AG04449 (cell line): ENCODE results near the gene C10orf95.

Experiments used
- CTCF ChIA-PET: fragments of 350-600 bp; formaldehyde crosslinking; extraction: SDS; loops from one replicate; lab custom pipeline; 2021; ENCODE audit warnings: antibody characterized with exemption; lab: Yijun Ruan, JAX
- POLR2A ChIA-PET: fragments of 400-600, 350-600 bp; formaldehyde crosslinking; extraction: SDS; loops from one replicate; lab custom pipeline; 2020; ENCODE audit warnings: antibody characterized with exemption, inconsistent platforms; lab: Yijun Ruan, JAX
- DNase-seq: peaks from one replicate; pipeline ENCODE4 v3.0.0-alpha.2; 2010; ENCODE audit warnings: low read depth, low spot score
- H3K4me3 ChIP-seq: 2 replicates; pipeline ENCODE4 v1.5.1; 2011; ENCODE audit warnings: low read depth, mild to moderate bottlenecking, control low read depth, low read length
- TF ChIP-seq, protein P1 (sequence below): IDR thresholded peaks from one replicate; pipeline ENCODE4 v1.5.1; 2011; ENCODE audit warnings: mild to moderate bottlenecking, moderate library complexity, low read length, control low read depth, inconsistent platforms; ENCODE audit not compliant: insufficient read depth; ENCODE audit errors: missing control alignments

C10orf95 gene

DNA sequence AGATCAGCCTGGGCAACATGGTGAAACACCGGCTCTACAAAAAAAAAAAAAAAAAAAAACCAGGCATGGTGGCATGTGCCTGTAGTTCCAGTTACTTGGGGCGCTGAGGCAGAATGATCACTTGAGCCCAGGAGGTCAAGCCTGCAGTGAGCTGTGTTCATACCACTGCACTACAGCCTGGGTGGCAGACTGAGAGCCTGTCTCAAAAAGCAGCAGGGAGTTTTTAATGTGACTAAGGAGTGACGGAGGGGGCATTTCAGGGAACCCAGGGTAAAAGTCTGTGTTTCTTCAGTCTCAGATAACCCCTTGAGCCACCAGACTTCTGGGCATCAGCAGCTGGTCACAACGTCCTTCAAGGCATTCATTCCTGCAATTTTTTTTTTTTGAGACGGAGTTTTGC, 2.2 kb upstream of the C10orf95 start:
- no peak for DNase-seq
- POLR2A ChIA-PET, result no interaction called here
- TF ChIP-seq, protein P1, sequence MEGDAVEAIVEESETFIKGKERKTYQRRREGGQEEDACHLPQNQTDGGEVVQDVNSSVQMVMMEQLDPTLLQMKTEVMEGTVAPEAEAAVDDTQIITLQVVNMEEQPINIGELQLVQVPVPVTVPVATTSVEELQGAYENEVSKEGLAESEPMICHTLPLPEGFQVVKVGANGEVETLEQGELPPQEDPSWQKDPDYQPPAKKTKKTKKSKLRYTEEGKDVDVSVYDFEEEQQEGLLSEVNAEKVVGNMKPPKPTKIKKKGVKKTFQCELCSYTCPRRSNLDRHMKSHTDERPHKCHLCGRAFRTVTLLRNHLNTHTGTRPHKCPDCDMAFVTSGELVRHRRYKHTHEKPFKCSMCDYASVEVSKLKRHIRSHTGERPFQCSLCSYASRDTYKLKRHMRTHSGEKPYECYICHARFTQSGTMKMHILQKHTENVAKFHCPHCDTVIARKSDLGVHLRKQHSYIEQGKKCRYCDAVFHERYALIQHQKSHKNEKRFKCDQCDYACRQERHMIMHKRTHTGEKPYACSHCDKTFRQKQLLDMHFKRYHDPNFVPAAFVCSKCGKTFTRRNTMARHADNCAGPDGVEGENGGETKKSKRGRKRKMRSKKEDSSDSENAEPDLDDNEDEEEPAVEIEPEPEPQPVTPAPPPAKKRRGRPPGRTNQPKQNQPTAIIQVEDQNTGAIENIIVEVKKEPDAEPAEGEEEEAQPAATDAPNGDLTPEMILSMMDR, result no peak
- no peak overlapping the region for H3K4me3 ChIP-seq
- CTCF ChIA-PET, result interaction anchor here (1.1 to 5.1 kb wide), 3 partner anchors 31 to 55 kb away, joined by 4 to 32 read pairs (median 4); no protein-coding TSS in a partner anchor

DNA sequence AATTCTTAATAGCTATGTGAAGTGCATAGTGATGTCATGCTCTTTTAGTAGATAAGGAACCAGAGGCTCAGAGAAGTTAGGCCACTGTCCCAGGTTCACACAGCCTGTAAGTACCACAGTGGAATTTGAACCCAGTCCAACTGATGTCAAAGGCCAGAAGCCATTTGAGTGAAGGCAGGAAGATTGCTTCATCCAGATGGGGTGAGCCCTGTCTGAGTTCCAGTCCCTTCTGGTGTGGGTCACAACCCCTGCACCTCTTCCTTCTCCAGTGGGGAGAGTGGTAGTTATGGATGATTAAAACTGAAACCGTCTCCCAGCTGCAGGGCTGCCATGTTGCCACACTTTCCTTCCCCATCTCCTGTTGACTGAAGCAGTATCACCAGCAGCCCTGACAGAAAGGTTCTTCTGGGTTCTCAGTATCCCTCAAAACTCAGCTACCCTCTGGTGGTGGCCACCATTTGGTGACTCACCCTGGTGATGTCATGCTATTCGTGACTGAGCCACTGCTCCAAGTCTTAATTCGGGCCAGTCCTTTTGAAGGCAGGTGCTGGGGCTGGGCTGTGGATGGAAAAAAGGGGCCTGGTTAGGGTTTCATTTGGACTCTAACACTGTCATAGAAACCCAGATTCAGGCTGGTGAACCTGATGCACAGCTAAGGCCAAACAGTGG, 1.5 kb upstream of the C10orf95 start:
- no peak overlapping the region for H3K4me3 ChIP-seq
- no peak for DNase-seq
- CTCF ChIA-PET, result interaction anchor here (1.1 to 5.1 kb wide), 4 partner anchors 9 to 54 kb away, joined by 4 to 32 read pairs (median 4); no protein-coding TSS in a partner anchor
- POLR2A ChIA-PET, result no interaction called here
- TF ChIP-seq, protein P1, result no peak

DNA sequence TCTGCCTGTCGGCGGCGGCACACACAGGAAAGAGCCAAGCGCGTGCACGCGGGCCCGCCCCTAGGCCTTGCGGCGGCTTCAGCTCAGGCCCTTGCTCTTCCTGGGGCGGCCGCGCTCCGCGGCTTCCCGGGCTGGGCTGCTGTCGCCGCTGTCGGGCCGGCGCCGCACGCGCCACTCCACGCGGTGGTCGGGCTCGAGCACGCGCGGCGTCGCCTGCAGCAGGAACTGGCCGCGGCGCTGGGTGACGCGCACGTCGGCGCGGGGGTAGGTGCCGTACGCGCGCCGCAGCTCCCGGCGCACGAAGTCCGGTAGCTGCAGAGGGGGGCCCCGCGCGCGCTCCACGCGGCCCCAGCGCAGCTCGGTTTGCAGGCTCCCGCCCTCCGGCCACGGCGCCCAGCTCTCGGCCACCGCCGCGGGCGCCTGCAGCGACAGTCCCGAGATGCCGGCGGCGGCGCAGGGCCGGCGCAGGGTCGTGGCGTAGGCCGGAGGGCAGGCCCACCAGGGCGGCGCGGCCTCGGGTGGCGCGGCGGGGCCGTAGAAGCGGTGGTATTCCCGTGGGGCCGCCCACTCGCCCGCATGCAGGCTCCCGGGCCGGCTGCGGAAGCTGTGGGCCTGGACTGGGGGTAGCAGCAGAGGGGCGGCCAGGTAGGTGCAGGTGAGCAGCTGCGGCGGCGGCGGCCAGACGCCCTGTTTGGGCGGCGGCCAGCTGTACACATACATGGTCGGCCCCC, 804 bp downstream of the C10orf95 start:
- TF ChIP-seq, protein P1, result no peak
- POLR2A ChIA-PET, result interaction anchor here (2.0 kb wide), 1 partner anchor 18 kb away, joined by 15 read pairs; the partner anchor contains the start of gene CUEDC2
- CTCF ChIA-PET, result interaction anchor here (1.1 to 5.1 kb wide), 10 partner anchors 9 to 221 kb away, joined by 3 to 32 read pairs (median 4); no protein-coding TSS in a partner anchor

DNA sequence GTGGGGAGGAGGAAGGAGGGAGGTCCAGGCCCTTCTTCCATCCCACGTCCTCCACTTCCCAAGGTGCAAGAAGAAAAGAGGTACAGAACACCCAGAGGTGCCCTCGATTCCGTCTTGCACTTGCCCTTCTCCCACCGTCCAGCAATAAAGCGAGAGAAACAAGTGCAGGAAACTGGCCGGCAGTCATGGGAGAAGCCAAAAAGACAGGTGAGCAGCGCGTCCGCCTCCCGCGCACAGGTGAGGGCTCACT, 1.3 kb downstream of the C10orf95 start:
- TF ChIP-seq, protein P1, result no peak
- no peak for DNase-seq
- POLR2A ChIA-PET, result interaction anchor here (0.9 to 2.0 kb wide), 2 partner anchors 18 to 182 kb away, joined by 4 to 15 read pairs; partner anchors contain the start of gene CUEDC2
- peak overlapping the region; percentile 70 for H3K4me3 ChIP-seq
- CTCF ChIA-PET, result interaction anchor here (1.1 to 5.1 kb wide), 6 partner anchors 29 to 220 kb away, joined by 3 to 32 read pairs (median 5); no protein-coding TSS in a partner anchor

More for the DNA sequence above, 804 bp downstream of the C10orf95 start:
- no peak for DNase-seq
- H3K4me3 ChIP-seq, result peak overlapping the region; percentile 70

DNA sequence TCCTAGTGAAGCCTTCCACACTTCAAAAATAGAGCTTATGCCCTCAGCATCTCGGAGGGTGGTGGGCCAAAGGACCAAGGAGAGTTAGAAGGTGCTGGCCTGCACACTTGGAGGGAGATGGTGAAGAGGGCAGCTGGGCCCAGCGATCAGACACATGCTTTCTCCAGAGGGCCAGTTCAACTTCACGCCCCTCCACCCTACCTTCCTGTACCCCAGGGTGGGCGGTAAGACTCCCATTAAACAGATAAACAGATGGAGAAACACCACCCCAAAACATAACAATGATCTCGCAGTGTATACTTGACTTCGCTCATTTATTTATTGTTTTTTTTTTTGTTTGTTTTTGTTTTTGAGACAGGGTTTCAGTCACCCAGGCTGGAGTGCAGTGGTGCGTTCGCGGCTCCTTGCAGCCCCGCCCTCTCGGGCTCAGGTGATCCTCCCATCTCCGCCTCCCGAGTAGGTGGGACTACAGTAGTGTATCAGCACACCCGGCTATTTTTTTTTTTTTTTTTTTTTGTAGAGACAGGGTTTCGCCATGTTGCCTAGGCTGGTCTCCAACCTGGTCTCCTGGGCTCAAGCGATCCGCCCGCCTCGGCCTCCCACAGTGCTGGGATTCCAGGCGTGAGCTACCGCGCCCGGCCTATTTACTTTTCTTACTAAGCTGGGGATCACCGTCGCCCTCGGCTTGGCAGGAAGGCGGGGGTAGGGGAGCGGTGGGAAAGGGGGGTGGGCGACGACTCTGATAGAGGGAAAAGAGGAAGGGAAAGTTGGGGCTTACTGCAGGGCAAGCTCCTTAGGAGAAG, 1.8 kb downstream of the C10orf95 start:
- TF ChIP-seq, protein P1, result no peak
- CTCF ChIA-PET, result interaction anchor here (0.9 to 5.1 kb wide), 5 partner anchors 28 to 220 kb away, joined by 3 to 32 read pairs (median 5); no protein-coding TSS in a partner anchor
- no peak for DNase-seq
- H3K4me3 ChIP-seq, result peak overlapping the region; percentile 70
- POLR2A ChIA-PET, result interaction anchor here (0.9 to 2.0 kb wide), 2 partner anchors 17 to 182 kb away, joined by 4 to 15 read pairs; partner anchors contain the start of gene CUEDC2
